ENCODE data around the gene BAIAP2. TPM values are rescaled to one million over a fixed set of nuclear protein-coding genes. Genes with fewer than 3 reads are reported as not detected.

The BAIAP2 gene
- total RNA-seq (2022) (52.6 and 57.7 TPM in 2 replicates), Bru-seq, nascent RNA (percentile 56 among the genes with signal in this experiment), BruChase-seq, experiment 1, labeled RNA remaining after a 2-hour chase (percentile 59 among the genes with signal in this experiment), BruChase-seq, experiment 2, labeled RNA remaining after a 6-hour chase (percentile 61 among the genes with signal in this experiment)
- long read RNA-seq, transcript BAIAP2-205 (15 exons, 2,129 nt), result major isoform, 10 of 40 reads
- long read RNA-seq, partial matches to known transcripts, result 10 of 40 reads
- long read RNA-seq, other reads (novel, unspliced or antisense), result 16 of 40 reads

GRCh38 chr17:81034779-81035520 lies at the start of gene BAIAP2:
Gene BAIAP2 (plus strand): TSS chr17:81035151. CDS start chr17:81035255, 104 bp downstream.
- Mint-ChIP-seq H3K4me1 (ENCODE audit: low read depth, unreplicated experiment) (peaks cover 47% of the 10 kb centered on the region), H3K27me3 (ENCODE audit: insufficient read depth, unreplicated experiment) (no peaks in the 10 kb centered on the region), H3K4me3 (ENCODE audit: unreplicated experiment) (peak within 1 kb of the TSS; percentile 79), H3K27ac (ENCODE audit: unreplicated experiment) (peak within 1 kb of the TSS; percentile 57), H3K36me3 (ENCODE audit: insufficient read depth, unreplicated experiment) (peaks cover 47% of the 10 kb centered on the region), H3K9me3 (ENCODE audit: unreplicated experiment) (no peaks in the 10 kb centered on the region)
- Histone ChIP-seq H3K4me1 (peaks cover 43% of the 10 kb centered on the region), H3K36me3 (ENCODE audit: control insufficient read depth, insufficient read depth, low read length) (no peaks in the 10 kb centered on the region), H3K27me3 (replicated peaks; ENCODE audit: control insufficient read depth, insufficient read depth, low read length) (no peaks in the 10 kb centered on the region), H3K9me3 (no peaks in the 10 kb centered on the region), H3K4me3 (ENCODE audit: low read depth, low read length) (peak within 1 kb of the TSS; percentile 82)
- peak; percentile 97 for DNase-seq
- POLR2A ChIA-PET, result interaction anchor here (0.6 to 2.2 kb wide), 3 partner anchors 9 to 580 kb away, joined by 4 to 11 read pairs (median 8); no protein-coding TSS in a partner anchor
- intact Hi-C loops (cut with micrococcal nuclease; ENCODE audit: unreplicated experiment), result loop anchor here (5.0 kb wide), 1 partner anchor 187 kb away; the partner anchor contains the start of gene CEP131
- no TSS peak for BruUV-seq (replicated peaks)
- TF ChIP-seq CTCF (IDR thresholded peaks at IDR 0.05; ENCODE audit: insufficient read depth in 1 of 2, low read depth in 1 of 2, low read length in 1 of 2, severe bottlenecking in 1 of 2, unreplicated experiment in 1 of 2), result no peak
- CTCF ChIA-PET, result interaction anchor here (0.6 kb wide), 1 partner anchor 9 kb away, joined by 3 read pairs; no protein-coding TSS in a partner anchor

DNA sequence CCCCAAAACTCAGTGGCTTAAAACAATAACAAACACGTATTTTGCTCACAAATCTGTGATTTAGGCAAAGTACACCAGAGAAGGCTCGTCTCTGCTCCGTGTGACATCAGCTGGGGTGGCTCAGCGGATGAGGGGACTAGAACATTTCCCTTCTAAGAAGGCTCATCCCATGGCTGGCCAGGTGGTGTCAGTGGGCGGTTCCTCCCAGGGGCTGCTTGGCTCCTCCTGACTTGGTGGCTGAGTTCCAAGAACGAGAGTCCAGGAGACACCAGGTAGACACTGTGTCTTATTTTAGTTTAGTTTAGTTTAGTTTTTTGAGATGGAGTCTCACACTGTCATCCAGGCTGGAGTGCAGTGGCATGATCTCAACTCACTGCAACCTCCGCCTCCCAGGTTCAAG lies 48.9 kb upstream of the BAIAP2 start:
- no peak for TF ChIP-seq CTCF (IDR thresholded peaks at IDR 0.05; ENCODE audit: insufficient read depth in 1 of 2, low read depth in 1 of 2, low read length in 1 of 2, severe bottlenecking in 1 of 2, unreplicated experiment in 1 of 2)
- no peaks in the 10 kb centered on the region for H3K9me3 ChIP-seq
- Mint-ChIP-seq H3K4me1 (ENCODE audit: low read depth, unreplicated experiment) (peaks cover under 1% of the 10 kb centered on the region), H3K9me3 (ENCODE audit: unreplicated experiment) (no peaks in the 10 kb centered on the region), H3K27me3 (ENCODE audit: insufficient read depth, unreplicated experiment) (no peaks in the 10 kb centered on the region), H3K27ac (ENCODE audit: unreplicated experiment) (no peak overlapping the region), H3K4me3 (ENCODE audit: unreplicated experiment) (no peak overlapping the region), H3K36me3 (ENCODE audit: insufficient read depth, unreplicated experiment) (peaks cover 11% of the 10 kb centered on the region)
- no peaks in the 10 kb centered on the region for H3K36me3 ChIP-seq (ENCODE audit: control insufficient read depth, insufficient read depth, low read length)
- H3K27me3 ChIP-seq (replicated peaks; ENCODE audit: control insufficient read depth, insufficient read depth, low read length), result no peaks in the 10 kb centered on the region
- intact Hi-C loops (cut with micrococcal nuclease; ENCODE audit: unreplicated experiment), result no loop called here
- no peak for DNase-seq
- BruUV-seq (replicated peaks), result no TSS peak
- CTCF ChIA-PET, result no interaction called here
- H3K4me3 ChIP-seq (ENCODE audit: low read depth, low read length), result no peak overlapping the region
- POLR2A ChIA-PET, result no interaction called here
- H3K4me1 ChIP-seq, result peaks cover 19% of the 10 kb centered on the region

- no peak for TF ChIP-seq CTCF (IDR thresholded peaks at IDR 0.05; ENCODE audit: insufficient read depth in 1 of 2, low read depth in 1 of 2, low read length in 1 of 2, severe bottlenecking in 1 of 2, unreplicated experiment in 1 of 2)
- CTCF ChIA-PET, result interaction anchor here (0.7 kb wide), 1 partner anchor 45 kb away, joined by 3 read pairs; no protein-coding TSS in a partner anchor
These were observed 48.0 kb upstream of the BAIAP2 start for GRCh38 chr17:80986816-80987475.

More at GRCh38 chr17:80986816-80987475, 48.0 kb upstream of the BAIAP2 start:
- no peak overlapping the region for H3K4me3 ChIP-seq (ENCODE audit: low read depth, low read length)
- no peaks in the 10 kb centered on the region for H3K4me1 Mint-ChIP-seq (ENCODE audit: low read depth, unreplicated experiment)
- H3K27me3 ChIP-seq (replicated peaks; ENCODE audit: control insufficient read depth, insufficient read depth, low read length), result no peaks in the 10 kb centered on the region
- no peaks in the 10 kb centered on the region for H3K36me3 ChIP-seq (ENCODE audit: control insufficient read depth, insufficient read depth, low read length)
- no TSS peak for BruUV-seq (replicated peaks)
- no peaks in the 10 kb centered on the region for H3K27me3 Mint-ChIP-seq (ENCODE audit: insufficient read depth, unreplicated experiment)
- intact Hi-C loops (cut with micrococcal nuclease; ENCODE audit: unreplicated experiment), result no loop called here
- H3K9me3 ChIP-seq, result no peaks in the 10 kb centered on the region
- POLR2A ChIA-PET, result no interaction called here
- peaks cover 13% of the 10 kb centered on the region for H3K36me3 Mint-ChIP-seq (ENCODE audit: insufficient read depth, unreplicated experiment)
- H3K27ac Mint-ChIP-seq (ENCODE audit: unreplicated experiment), result no peak overlapping the region
- peaks cover 13% of the 10 kb centered on the region for H3K4me1 ChIP-seq
- H3K9me3 Mint-ChIP-seq (ENCODE audit: unreplicated experiment), result no peaks in the 10 kb centered on the region
- DNase-seq, result no peak
- H3K4me3 Mint-ChIP-seq (ENCODE audit: unreplicated experiment), result no peak overlapping the region

All from Caco-2 (cell line).